Stomach (tissue), 4 donors: Measurements from ENCODE around the gene MSH5.

Source experiments
- POLR2A ChIP-seq, 4 donors: fragments of 450-650 bp; IDR thresholded peaks; one replicate each; pipeline ENCODE4 v1.6.1; 2016; ENCODE audit warnings: antibody characterized with exemption in 4 of 4, control low read depth in 2 of 4, mild to moderate bottlenecking in 1 of 4, moderate library complexity in 1 of 4
- POLR2AphosphoS5 ChIP-seq, 3 donors: sonication (generic); formaldehyde crosslinking; IDR thresholded peaks; one replicate each; pipeline ENCODE4 v1.6.1; 2016; ENCODE audit warnings: antibody characterized with exemption in 3 of 3

DNA sequence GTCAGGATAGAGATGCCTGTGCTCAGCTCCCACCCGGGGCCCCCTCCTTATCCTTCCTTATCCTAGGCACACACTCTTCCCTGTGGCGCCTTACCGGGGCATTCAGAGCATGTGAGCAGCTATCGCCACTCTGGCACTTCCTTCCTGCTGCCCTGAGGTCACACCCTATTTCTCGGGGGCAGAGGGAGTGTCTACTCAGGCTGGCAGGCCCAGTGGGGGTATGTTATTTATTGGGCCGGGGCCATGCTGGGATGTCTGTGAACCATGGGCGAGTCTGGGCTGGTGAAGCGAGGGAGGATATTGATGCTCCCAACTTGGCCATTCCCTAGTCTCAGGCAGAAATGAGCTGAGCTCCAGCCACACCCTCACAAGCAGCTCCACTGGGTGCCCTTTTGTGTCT is 28.6 kb upstream of the MSH5 start:
- TF ChIP-seq POLR2AphosphoS5 (IDR thresholded peaks at IDR 0.05) (no peak), POLR2A (IDR thresholded peaks at IDR 0.05) (no peak)
